MM.1S (cell line): ENCODE measurements around the gene KCTD17.

ENCODE experiments used
- EZH2 ChIP-seq: fragments of 300-600 bp; sonication (generic); optimal IDR thresholded peaks from 2 replicates; pipeline ENCODE3; 2017; ENCODE audit warnings: low read depth, mild to moderate bottlenecking, antibody characterized with exemption, low read length, mixed read lengths
- TF ChIP-seq, protein P1 (sequence below): fragments of 300-600 bp; sonication (generic); IDR thresholded peaks from 2 replicates; pipeline ENCODE4 v1.5.1; 2016; ENCODE audit warnings: antibody characterized with exemption, low read length, mixed read lengths

DNA sequence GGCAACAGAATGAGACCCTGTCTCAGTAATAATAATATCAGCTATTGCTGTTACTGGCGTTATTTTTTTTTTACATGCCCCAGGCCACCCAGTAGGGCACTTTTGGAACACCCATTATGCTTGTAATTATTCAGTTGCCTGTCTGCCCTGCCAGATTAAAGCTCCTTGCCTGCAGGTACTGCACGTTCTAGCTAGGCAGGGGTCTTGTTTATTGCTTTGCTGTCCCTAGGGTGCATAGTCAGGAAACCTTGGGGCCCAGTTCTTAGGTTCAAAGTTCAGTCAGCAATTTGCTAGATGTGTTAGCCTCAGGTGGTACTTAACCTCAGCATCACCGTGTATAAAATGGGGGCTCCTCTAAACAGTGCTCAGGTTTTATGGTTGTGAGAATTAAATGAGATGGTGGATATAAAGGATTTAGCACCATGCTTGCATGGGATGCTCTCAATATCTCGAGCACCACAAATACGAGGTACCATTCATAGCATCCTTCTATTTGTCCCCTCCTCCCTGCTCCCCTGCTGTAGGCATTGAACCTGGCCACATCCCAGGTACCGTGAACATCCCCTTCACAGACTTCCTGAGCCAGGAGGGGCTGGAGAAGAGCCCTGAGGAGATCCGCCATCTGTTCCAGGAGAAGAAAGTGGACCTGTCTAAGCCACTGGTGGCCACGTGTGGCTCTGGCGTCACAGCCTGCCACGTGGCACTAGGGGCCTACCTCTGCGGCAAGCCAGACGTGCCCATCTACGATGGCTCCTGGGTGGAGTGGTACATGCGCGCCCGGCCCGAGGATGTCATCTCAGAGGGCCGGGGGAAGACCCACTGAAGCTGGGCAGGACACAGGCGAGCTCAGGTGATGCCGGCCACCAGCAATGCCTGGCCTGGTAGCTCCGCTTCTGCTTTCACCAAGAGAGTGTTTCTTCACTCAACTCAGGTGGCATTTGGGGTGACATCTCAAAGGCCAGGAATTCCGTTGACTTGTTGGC, 22.6 kb upstream of the KCTD17 start:
- TF ChIP-seq, protein P1, sequence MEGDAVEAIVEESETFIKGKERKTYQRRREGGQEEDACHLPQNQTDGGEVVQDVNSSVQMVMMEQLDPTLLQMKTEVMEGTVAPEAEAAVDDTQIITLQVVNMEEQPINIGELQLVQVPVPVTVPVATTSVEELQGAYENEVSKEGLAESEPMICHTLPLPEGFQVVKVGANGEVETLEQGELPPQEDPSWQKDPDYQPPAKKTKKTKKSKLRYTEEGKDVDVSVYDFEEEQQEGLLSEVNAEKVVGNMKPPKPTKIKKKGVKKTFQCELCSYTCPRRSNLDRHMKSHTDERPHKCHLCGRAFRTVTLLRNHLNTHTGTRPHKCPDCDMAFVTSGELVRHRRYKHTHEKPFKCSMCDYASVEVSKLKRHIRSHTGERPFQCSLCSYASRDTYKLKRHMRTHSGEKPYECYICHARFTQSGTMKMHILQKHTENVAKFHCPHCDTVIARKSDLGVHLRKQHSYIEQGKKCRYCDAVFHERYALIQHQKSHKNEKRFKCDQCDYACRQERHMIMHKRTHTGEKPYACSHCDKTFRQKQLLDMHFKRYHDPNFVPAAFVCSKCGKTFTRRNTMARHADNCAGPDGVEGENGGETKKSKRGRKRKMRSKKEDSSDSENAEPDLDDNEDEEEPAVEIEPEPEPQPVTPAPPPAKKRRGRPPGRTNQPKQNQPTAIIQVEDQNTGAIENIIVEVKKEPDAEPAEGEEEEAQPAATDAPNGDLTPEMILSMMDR, result no peak
- TF ChIP-seq EZH2, result no peak
